Sigmoid colon (tissue), 4 donors: Measurements from ENCODE around the gene KANK2.

Experiments used
- CTCF ChIP-seq, 4 experiments: fragments of 450-650 bp in 3 of 4; fragments of 200-600 bp in 1 of 4; IDR thresholded peaks; one replicate each; pipeline ENCODE4 v1.5.1; 2016 to 2019; ENCODE audit warnings: antibody characterized with exemption in 4 of 4, mild to moderate bottlenecking in 3 of 4, moderate library complexity in 2 of 4
- POLR2AphosphoS5 ChIP-seq, 4 donors: sonication (generic); formaldehyde crosslinking; IDR thresholded peaks; one replicate each; pipeline ENCODE4 v1.6.1; 2017; ENCODE audit warnings: antibody characterized with exemption in 4 of 4

- no peak for TF ChIP-seq CTCF (IDR thresholded peaks at IDR 0.05)
- TF ChIP-seq POLR2AphosphoS5 (IDR thresholded peaks at IDR 0.05), result no peak
These were observed 2.8 kb upstream of the KANK2 start for GRCh38 chr19:11200015-11200574.
